Colon (tissue), 2 donors: ENCODE results near the gene ABTB2.
"Not testable (repeated sequence)": the region's sequence is repeated elsewhere in the genome, so short reads cannot be mapped to it uniquely, and the experiment has no call there.

Experiments used
- FAIRE-seq: peaks from 2 replicates; lab custom pipeline; 2012; peaks lifted over from hg19 to GRCh38; lab: Jason Lieb, UNC
- donor health status: control.
- donor health status: control.

Gene ABTB2

DNA sequence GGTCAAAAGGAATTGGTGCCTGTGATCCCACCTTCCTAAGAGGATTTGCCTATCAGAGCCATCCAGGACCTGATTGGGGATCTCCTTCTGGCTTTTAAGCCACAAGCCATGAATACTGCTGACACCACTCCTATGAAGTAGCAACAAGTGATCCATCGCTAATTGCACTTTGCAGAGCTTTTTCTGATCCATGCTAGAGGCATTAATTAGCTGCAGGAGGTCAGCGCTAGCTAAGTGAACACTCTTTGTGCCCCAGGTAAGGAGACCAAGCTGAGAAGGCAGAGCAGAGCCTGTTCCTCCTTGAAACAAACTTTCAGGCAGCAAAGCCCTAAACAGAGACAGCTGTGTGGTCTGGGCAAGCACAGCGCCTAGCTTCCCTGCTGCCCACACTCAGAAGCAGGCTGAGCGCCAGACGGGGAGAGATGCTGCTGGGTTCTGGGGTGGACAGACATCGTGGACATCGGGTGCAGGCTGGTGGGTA, 122.2 kb downstream of the ABTB2 start:
- no peak for FAIRE-seq

DNA sequence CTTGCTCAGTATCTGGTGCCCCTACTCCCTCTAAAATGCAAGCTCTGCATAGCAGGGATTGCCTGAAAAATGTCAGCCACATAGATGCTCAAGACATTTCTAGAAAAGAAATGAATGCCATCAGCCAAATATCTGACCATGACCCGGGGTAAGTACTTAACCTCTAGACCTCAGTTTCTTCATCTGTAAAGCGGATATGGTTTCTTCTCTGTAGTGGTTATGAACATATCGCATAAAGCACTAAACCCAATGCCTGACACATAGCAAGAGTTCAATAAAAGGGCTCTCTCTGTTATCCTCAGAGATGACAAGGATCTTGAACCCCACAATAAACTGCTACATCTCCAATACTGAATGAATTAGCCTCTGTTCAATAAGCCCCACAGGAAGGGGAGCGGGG, 122.6 kb downstream of the ABTB2 start:
- FAIRE-seq, result no peak

DNA sequence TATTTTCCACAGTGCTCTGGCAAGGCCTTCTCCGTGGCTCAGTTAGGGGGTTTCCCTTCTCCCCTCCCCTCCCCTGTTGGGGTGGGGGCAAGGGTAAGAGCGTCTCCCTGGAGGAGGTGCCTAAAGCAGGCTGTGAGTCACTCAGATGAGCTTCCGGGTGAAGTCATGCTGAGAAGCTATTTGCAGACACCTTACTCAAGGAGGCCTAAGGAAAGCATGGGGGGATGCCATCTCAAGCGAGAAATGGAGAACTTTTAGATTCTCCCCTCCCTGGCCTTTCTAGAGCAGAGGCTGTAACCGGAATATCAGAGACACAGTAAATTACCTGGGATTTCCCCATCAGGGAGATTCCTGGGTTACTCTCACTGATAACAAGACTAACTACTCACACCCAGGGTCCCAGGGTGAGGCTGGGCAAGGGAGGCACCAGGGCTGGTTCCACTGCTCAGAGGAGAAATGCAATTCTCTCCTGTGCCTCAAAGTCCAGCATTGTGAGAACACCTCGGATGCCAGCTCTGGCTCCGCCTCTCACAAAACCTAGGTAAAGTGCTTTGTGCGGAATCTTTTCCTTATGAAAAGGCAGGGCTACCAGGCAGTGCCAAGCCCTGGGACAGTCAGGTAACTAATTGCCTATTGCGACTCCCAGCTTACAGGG, 123.6 kb downstream of the ABTB2 start:
- no peak for FAIRE-seq

DNA sequence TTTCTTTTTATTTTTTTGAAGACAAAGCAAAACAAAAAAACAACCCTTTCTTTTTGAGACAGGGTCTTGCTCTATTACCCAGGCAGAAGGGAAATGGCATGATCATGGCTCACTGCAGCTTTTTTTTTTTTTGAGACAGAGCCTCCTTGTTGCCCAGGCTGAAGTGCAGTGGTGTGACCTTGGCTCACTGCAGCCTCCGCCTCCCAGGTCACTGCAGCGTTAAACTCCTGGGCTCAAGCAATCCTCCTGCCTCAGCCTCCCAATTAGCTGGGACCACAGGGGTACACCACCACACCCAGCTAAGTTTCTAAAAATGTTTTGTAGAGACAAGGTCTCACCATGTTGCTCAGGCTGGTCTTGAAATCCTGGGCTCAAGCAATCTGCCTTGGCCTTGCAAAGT, 124.6 kb downstream of the ABTB2 start:
- FAIRE-seq, result no peak

DNA sequence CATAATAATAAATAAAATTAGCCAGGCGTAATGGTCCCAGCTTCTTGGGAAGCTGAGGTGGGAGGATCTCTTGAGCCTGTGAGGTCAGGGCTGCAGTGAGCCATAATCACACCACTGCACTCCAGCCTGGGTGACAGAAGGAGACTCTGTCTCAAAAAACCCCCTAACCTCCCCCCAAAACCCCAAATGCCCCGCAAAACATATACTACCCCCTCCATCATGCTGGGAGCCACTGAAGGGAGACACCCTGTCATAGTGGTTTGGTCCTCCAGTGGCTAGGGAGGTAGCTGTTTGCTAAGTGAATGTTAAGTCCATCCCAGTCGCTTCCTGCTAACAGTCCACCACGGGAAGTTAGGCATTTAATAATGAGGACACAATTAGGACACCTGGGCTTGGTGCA, 125.0 kb downstream of the ABTB2 start:
- FAIRE-seq, result no peak

DNA sequence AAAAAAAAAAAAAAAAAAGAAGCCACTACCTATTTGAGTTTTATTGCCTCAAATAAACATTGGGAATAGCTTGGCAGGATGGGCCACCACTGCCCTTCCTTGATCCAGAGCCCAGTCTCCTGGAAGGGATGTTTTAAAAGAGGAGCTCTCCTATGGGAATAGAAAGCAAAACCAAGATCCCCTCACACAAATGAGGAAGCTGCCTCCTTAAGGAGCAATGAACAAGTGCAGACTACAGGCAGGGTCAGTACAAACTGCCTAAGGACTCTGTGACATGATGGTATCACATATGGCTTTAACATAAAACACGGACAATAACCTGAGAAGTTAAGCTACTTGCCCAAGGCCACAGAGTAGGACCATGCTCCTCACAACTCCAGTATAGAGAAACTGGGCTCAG, 131.6 kb downstream of the ABTB2 start:
- FAIRE-seq, result no peak

DNA sequence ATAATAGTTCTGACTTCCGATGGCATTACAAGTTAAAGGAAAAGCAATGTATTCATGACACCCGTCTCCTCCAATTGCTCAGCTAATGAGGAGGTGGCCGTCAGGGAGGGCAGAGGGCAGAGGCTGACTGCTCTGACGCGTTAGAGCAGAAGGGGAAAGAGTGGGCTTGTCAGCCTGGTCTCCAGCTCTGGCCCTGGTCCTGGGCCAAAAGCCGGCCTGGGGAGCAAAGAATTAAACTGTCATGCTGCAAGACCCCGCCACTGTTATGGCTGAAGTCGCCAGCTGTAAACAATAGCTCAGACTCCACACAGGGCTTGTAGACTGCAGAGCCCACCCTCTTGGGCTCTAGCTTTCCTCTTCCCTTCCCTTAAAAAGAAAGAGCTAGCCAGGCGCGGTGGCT, 132.7 kb downstream of the ABTB2 start:
- no peak for FAIRE-seq

DNA sequence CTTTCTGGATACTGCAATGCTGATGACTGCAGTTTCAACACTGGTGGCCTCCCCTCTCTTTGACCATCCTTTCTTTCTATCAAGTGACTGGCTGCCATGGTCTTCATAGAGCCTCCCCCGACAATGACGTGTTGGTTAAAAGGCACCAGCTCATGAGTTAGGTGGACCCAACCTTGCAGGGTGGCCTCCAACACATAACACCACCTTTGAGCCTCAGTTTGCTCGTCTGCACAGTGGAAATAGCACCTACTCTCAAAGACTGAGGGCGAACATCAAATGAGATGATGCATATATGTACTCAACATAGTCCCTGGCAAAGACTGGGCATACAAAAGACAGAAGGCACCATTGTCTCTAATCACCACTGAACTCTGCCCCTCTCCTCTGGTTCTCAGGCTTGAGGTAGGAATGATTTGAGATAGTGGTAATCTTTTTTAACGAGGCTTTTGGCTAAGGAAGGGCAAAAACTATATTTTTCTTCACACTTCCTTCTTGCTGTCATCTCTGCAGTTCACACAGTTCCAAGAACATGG, 133.3 kb downstream of the ABTB2 start:
- no peak for FAIRE-seq

DNA sequence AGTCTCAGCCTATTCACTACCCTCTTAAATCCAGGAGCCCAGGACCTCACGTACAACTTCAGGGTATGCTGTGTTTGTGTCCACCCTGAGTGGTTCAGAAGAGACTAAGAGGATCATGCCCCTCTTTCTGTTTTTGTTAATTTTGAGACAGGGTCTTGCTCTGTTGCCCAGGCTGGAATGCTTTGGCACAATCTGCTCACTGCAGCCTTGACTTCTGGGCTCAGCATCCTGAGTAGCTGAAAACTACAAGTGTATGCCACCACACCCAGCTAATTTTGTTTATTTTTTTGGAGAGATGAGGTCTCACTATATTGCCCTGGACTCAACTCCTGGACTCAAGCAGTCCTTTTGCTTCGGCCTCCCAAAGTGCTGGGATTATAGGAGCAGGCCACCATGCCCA, 133.9 kb downstream of the ABTB2 start:
- FAIRE-seq, result no peak

DNA sequence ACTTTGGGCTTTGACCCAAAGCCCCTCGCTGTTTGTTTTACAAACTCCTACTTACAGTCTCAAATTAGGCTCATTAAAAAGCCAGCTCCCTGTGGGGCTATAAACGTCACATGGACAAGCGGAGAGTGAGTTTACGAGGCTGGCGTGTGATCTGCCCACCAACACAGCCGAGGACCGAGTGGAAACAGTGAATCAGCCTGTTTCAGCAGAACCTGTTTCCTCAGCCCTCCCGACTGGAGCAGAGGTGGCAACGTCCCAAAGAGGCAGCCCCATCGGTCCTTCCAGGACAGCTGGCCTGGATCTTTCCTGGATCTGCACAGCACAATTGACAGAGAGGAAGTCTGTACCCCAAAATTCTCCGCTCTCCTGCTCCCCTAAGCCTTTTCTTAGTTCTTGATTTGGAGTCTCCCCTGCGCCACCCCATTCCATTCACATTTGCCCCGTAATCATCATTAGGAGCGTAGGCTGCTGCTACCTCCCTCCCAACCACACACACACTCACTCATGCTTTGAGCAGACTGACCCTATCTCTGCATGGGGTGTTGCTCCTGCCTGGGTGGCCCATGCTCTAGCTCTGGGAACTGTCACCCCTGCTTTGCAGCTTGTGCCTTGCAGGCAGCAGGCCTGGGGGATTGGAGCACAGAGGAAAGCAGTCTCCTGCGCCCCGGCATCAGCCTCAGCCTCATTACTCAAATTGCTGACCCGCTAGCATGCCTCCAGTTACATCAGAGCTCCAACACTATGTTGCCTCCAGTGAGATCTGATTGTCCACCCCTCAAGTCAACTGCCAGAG, 134.6 kb downstream of the ABTB2 start:
- FAIRE-seq, result no peak

DNA sequence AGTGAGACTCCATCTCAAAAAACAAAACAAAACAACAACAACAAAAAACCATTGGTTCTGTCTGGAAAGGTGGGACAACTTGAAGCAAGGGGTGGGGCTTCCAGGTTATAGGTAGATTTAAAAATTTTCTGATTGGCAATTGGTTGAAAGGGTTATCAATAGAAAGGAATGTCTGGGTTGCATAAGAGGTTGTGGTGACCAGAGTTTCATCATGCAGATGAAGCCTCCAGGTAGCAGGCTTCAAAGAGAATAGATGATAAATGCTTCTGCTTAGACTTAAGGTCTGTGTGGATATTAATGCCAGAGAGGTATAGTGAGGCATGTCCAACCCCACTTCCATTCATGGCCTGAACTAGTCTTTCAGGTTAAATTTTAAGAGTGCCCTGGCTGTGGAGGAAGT, 135.8 kb downstream of the ABTB2 start:
- FAIRE-seq, result no peak

DNA sequence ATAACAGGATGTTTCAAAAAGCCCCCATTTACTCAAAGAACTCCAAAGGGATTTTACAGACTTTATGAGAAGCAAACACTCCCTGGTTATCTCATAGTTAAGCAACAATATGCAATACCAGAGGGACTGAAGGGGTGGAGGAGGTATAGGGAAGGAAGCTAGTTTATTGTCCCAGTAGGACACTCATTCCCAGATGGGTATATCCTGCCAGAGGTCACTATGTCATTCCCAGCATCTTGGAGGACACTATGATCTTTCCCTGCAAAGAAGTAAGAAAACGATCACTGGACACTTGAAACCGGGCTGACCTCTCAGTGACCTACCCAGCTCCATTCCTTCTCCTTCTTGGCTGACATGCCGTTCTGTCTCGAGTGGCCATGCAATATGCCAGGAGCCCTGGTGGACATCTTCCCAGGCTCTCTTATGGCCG, 137.9 kb downstream of the ABTB2 start:
- no peak for FAIRE-seq

DNA sequence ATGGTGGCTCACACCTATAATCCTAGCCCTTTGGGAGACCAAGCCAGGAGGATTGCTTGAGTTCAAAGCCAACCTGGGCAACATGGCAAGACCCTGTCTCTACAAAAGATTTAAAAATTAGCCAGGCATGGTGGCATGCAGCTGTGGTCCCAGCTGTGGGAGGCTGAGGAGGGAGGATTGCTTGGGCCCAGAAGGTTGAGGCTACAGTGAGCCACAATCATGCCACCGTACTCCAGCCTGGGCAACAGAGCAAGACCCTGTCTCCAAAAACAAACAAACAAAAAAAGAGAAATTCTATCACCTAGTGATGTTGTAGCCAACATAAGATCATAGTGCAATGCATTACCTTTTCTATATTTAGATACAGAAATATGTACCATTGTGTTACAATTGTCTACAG, 138.5 kb downstream of the ABTB2 start:
- FAIRE-seq, result no peak

DNA sequence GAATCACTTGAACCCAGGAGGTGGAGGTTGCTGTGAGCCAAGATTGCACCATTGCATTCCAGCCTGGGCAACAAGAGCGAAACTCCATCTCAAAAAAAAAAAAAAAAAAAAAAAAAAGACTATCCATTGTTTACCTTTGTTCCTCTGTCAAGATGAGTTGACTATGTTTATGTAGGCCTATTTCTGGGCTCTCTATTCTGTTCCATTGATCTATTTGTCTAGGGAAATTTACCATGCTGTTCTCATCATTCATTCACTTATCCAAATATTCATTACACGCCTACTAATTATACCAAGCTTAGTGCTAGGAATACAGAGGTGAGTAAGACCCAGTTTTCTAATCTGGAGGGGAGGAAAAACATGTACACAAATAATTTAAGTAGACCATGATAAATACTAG, 139.1 kb downstream of the ABTB2 start:
- not testable (repeated sequence) for FAIRE-seq

DNA sequence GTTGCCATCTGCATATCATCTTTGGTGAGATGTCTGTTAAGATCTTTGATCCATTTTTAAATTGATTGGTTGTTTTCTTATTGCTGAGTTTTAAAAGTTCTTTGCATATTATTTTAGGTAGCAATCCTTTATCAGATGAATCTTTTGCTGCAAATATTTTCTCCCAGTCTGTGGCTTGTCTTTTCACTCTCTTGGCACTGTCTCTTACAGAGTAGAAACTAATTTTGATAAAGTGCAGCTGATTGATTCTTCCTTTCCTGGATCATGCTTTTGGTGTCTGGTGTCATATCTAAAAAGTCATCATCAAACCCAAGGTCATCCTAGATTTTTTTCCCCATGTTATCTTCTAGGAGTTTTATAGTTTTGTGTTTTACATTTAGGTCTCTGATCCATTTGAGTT, 139.7 kb downstream of the ABTB2 start:
- no peak for FAIRE-seq

DNA sequence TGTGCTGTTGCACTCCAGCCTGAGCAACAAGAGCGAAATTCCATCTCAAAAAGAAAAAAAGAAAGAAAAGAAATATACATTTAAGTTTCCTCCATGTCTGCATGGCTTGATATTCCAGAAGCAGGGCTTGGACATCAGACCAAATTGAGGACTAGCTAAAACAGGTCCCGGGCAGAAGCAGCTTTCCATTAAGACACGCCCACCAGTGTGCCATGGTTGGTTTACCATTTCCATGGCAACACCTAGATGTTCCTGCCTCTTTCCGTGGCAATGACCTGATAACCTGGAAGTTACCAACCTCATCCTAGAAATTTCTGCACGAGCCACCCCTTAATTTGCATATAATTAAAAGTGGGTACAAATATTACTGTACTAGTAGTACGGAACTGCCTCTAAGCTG, 141.1 kb downstream of the ABTB2 start:
- FAIRE-seq, result no peak

DNA sequence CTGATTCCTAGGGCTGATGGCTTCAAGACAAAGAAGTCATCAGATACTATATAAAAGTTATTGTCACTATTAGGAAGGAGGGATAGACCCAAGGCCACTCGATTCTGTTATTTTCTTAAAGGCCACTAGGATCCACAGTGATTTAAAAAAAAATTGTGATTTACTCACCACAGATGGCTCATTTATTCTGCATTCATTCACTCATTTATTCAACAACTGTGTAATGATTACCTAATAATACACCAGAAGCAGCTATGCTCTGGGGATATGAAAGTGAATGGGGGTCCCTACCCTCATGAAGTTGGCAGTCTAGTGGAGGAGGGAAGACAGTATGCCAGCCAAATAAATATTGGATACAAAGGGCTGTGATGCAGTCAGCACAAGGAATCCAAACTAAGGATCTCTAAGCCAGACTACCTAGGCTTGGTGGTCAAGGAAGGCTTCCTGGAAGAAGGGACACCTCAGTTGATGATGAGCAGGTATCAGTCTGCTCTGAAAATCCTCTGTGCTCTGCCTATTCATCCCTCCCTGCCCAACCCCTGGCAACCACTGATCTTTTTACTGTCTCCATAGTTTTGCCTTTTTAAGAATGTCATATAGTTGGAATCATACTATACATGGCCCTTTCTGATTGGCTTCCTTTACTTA, 141.9 kb downstream of the ABTB2 start:
- FAIRE-seq, result no peak

DNA sequence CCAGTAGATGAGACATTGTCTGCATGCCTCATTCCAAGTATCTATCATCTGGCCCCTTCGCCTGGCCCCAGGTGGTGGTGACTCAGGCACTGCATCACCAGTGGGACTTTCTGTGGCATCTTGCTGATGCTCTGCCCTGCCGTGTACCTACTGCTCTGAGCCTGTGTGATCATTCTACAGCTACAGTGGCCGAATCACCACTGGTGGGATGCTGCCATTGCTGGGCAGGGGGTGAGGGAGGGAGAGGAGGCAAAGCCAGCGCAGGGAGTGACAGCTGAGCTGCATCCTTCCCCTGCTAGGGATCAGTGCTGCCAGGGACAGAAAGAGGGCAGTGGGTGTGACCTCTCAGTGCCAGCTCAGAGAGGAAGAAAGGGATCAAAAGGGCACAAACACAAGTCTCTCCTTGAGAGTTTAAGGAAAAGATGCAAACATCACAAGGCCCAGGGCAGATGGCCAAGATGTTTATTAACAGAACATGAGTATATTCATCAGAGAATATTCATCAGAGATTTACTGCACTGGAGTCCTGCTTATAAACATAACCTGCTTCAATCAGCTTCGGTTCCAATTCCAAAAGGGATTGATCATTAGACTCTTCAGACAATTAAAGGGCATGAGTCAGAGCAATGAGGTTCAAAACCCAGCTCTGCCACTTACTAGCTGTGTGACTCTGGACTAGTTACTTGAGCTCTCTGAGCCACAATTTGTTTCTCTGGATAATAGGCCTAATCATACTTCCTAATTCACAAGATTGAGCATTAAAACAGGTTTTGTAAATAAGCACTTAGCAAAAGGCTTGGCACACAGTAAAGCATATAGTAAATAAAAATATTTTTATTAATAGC, 142.6 kb downstream of the ABTB2 start:
- no peak for FAIRE-seq

DNA sequence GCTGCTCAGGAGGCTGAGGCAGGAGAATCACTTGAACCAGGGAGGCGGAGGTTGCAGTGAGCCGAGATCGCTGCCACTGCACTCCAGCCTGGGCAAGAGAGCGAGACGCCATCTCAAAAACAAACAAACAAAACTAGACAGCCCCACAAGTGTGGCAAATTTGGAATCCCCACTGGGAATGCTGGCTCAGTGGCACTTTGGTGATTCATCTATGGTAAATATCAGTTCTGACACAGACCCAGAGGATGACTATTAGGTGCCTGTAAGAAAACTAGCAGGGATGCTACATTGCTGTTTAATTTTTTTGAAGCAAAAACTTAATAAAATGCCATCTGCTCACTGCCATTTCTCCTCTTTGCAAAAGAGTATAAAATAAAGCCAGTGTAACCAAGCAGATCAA, 144.4 kb downstream of the ABTB2 start:
- no peak for FAIRE-seq

DNA sequence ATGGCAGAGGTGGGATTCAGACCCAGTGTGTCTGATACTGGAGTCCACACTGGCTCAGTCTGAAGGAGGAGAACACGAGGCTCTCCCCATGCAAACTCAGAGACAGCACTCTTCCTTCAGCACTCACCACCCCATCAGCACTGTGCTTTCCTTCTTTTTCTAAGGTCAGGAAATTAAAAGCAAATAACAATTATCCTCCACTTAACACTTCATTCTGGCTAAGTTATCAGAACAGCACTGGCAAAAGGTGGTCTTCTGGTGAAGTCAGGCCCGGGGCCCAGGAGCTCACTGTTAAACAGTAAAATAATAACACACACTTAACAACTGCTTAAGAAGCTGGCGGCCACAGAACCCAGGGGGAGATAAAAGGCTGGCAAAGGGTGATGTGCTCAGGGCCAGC, 145.2 kb downstream of the ABTB2 start:
- FAIRE-seq, result no peak

DNA sequence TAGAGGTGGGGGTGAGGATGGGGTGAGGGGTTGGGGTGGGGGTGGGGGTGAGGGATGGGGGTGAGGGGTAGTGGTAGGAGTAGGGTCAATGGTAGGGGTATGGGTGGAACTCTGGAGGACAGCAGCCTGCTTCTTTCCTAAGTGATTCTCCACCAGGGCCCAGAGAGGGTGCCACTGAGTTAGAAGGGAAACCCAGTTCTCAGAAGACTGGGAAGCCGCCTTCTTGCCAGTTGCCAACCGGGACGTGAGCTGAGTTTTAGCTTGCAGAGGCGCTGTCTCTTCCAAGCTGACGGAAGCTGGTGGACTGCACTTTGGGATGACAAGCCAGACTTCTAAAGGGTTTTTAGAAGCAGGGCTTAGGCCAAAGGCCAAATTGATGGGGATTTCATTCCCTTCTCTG, 148.0 kb downstream of the ABTB2 start:
- FAIRE-seq, result no peak
